ENCODE results near the gene TULP4.
"Not testable (repeated sequence)": the region's sequence is repeated elsewhere in the genome, so short reads cannot be mapped to it uniquely, and the experiment has no call there.

Gene TULP4

GRCh38 chr6:158531970-158532369 lies 219.7 kb downstream of the TULP4 start:
- no peak for DNase-seq (ENCODE audit: low read depth)

- no peak for DNase-seq (ENCODE audit: low read depth)
These were observed 224.0 kb downstream of the TULP4 start for GRCh38 chr6:158536084-158536890.

- no peak for DNase-seq (ENCODE audit: low read depth)
These were observed 224.9 kb downstream of the TULP4 start for GRCh38 chr6:158536891-158537798.

- no peak for DNase-seq (ENCODE audit: low read depth)
These were observed 226.5 kb downstream of the TULP4 start for GRCh38 chr6:158538741-158539140.

GRCh38 chr6:158539413-158539812 lies 227.1 kb downstream of the TULP4 start:
- no peak for DNase-seq (ENCODE audit: low read depth)

GRCh38 chr6:158539881-158540280 lies 227.6 kb downstream of the TULP4 start:
- DNase-seq (ENCODE audit: low read depth), result no peak

GRCh38 chr6:158543606-158544185 lies 231.4 kb downstream of the TULP4 start:
- no peak for DNase-seq (ENCODE audit: low read depth)

- no peak for DNase-seq (ENCODE audit: low read depth)
These were observed 232.2 kb downstream of the TULP4 start for GRCh38 chr6:158544428-158544827.

- DNase-seq (ENCODE audit: low read depth), result no peak
These were observed 233.0 kb downstream of the TULP4 start for GRCh38 chr6:158545043-158545966.

GRCh38 chr6:158548418-158549161 lies 236.3 kb downstream of the TULP4 start:
- DNase-seq (ENCODE audit: low read depth), result no peak

- no peak for DNase-seq (ENCODE audit: low read depth)
These were observed 240.0 kb downstream of the TULP4 start for GRCh38 chr6:158552055-158552795.

GRCh38 chr6:158552796-158553138 lies 240.5 kb downstream of the TULP4 start:
- no peak for DNase-seq (ENCODE audit: low read depth)

- no peak for DNase-seq (ENCODE audit: low read depth)
These were observed 242.5 kb downstream of the TULP4 start for GRCh38 chr6:158554611-158555361.

GRCh38 chr6:158556113-158556512 lies 243.8 kb downstream of the TULP4 start:
- no peak for DNase-seq (ENCODE audit: low read depth)

- not testable (repeated sequence) for DNase-seq (ENCODE audit: low read depth)
These were observed 244.8 kb downstream of the TULP4 start for GRCh38 chr6:158557110-158557509.

- no peak for DNase-seq (ENCODE audit: low read depth)
These were observed 245.7 kb downstream of the TULP4 start for GRCh38 chr6:158557927-158558326.

- no peak for DNase-seq (ENCODE audit: low read depth)
These were observed 246.4 kb downstream of the TULP4 start for GRCh38 chr6:158558415-158559306.

GRCh38 chr6:158559338-158559894 lies 247.2 kb downstream of the TULP4 start:
- DNase-seq (ENCODE audit: low read depth), result no peak
